Measurements from ENCODE around the gene RPL15. TPM values are rescaled to one million over a fixed set of nuclear protein-coding genes. Genes with fewer than 3 reads are reported as not detected.

Gene RPL15
- total and polyA plus RNA-seq, 3 experiments from 2014 or later = 2,200 to 4,233 (median 2,237) TPM

DNA sequence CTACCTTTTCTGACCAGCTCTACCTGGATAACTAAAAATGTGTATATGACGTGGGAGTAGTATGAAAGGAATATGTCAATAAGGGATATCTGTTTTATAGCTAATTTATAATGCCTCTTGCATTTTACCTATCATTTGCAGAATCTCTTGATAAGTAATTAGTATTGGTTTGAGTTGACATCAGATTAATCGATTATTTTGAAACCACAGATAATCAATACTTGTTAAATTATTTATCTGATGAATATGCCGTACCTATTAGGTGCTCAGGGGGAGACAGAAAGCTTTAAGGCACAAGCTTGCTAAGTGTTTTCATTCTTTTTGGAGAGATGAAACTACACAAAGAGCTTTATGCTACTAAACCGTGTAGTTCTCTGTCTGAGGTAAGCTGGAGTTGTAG is 52.5 kb downstream of the RPL15 start:
- peaks cover 6% of the 10 kb centered on the region for H3K36me3 ChIP-seq (ENCODE audit: insufficient read depth, low read length)

More for the DNA sequence above, 52.5 kb downstream of the RPL15 start:
- H3K4me1 ChIP-seq (ENCODE audit: insufficient read depth, low read length) = no peaks in the 10 kb centered on the region
- ChIA-PET CTCF (no interaction called here), POLR2A (interaction anchor here (0.9 kb wide), 1 partner anchor 19 kb away, joined by 4 read pairs; no protein-coding TSS in a partner anchor)
- no peak overlapping the region for H3K27ac ChIP-seq (ENCODE audit: low read depth, low read length)
- DNase-seq = no peak
- H3K4me3 Mint-ChIP-seq = no peak overlapping the region
- no peaks in the 10 kb centered on the region for H3K27me3 ChIP-seq (ENCODE audit: insufficient read depth, low read length, poor library complexity, severe bottlenecking)
- peaks cover 21 to 31% (median 28%) of the 10 kb centered on the region in 3 donors for H3K4me1 Mint-ChIP-seq
- H3K4me3 ChIP-seq (ENCODE audit: low read length) = no peak overlapping the region
- peaks cover 15 to 78% (median 21%) of the 10 kb centered on the region in 3 donors for H3K36me3 Mint-ChIP-seq
- H3K9me3 ChIP-seq (ENCODE audit: low read length) = no peaks in the 10 kb centered on the region
- H3K27me3 Mint-ChIP-seq = no peaks in the 10 kb centered on the region
- no peaks in the 10 kb centered on the region for H3K9me3 Mint-ChIP-seq
- peak overlapping the region in 3 of 8 donors; percentile 0 to 60 (median 1) for H3K27ac Mint-ChIP-seq

Other genes with a start within 250 kb of the RPL15 start
- 10 to 100 TPM; 50.1 to 50.7 TPM for gene UBE2E1, start 111.2 kb upstream of the RPL15 start, total RNA-seq
- 8.1 TPM for gene UBE2E1, start 111.2 kb upstream of the RPL15 start, polyA plus RNA-seq
- 1 to 10 TPM; 6.1 to 7.2 TPM for gene NKIRAS1, start 142 bp upstream of the RPL15 start, total RNA-seq
- gene NKIRAS1, start 142 bp upstream of the RPL15 start, polyA plus RNA-seq = 5.3 TPM
- 1 to 10 TPM; 7.9 to 8.4 TPM for gene NR1D2, start 28.2 kb downstream of the RPL15 start, total RNA-seq
- 57.1 TPM for gene NR1D2, start 28.2 kb downstream of the RPL15 start, polyA plus RNA-seq